Measurements from ENCODE around the gene WNT6. TPM values are rescaled to one million over a fixed set of nuclear protein-coding genes. Genes with fewer than 3 reads are reported as not detected.
A peak's percentile ranks its signal among the peaks of the same experiment; 100 is the strongest.

WNT6 gene
- total and polyA plus RNA-seq, 10 of the 15 experiments (the other 5 are each of a cell fraction or from before 2014, with no cell fraction given) = 0.11 to 0.44 (median 0.22) TPM; not detected in 5

GRCh38 chr2:218885981-218886947 is 26.7 kb downstream of the WNT6 start (continued):
- TF ChIP-seq KAT2A (conservative IDR thresholded peaks at IDR 0.05; ENCODE audit: control insufficient read depth, low read depth, low read length) (no peak), CREB1 (IDR thresholded peaks at IDR 0.05; ENCODE audit: low read depth) (no peak), POLR2A (IDR thresholded peaks at IDR 0.05; ENCODE audit: low read depth, low read length) (peak; percentile 55), TCF3 (IDR thresholded peaks at IDR 0.05; ENCODE audit: borderline replicate concordance, insufficient read depth, low read depth, low read length) (peak; percentile 87), NFXL1 (IDR thresholded peaks at IDR 0.05; ENCODE audit: borderline replicate concordance) (no peak), CBX3 (IDR thresholded peaks at IDR 0.05; ENCODE audit: borderline replicate concordance, low read depth) (no peak), MTA2 (IDR thresholded peaks at IDR 0.05; ENCODE audit: low read depth) (peak; percentile 66), TCF12 (IDR thresholded peaks at IDR 0.05; ENCODE audit: low read depth, low read length) (peak; percentile 91), IKZF2 (IDR thresholded peaks at IDR 0.05) (peak; percentile 94 to 95), HDGF (IDR thresholded peaks at IDR 0.05) (peak; percentile 90), EP300 (IDR thresholded peaks at IDR 0.05; ENCODE audit: borderline replicate concordance in 1 of 2, control insufficient read depth in 1 of 2, low read depth in 2 of 2, low read length in 2 of 2) (peak; percentile 84 to 90; a peak in 3 of 4 replicates), USF2 (IDR thresholded peaks at IDR 0.05; ENCODE audit: borderline replicate concordance, low read depth, low read length) (peak; percentile 4; the same call in 1 of the 2 replicates), DPF2 (IDR thresholded peaks at IDR 0.05) (peak; percentile 28; the same call in 1 of the 2 replicates), NR2F1 (conservative IDR thresholded peaks at IDR 0.05) (peak; percentile 45), TARDBP (IDR thresholded peaks at IDR 0.05; ENCODE audit: borderline replicate concordance) (0 out of 2 replicates have a peak, but pooled peaks have one; percentile 4), NKRF (conservative IDR thresholded peaks at IDR 0.05) (peak; percentile 66), CREM (IDR thresholded peaks at IDR 0.05; ENCODE audit: low read depth) (peak; percentile 64), ZNF24 (IDR thresholded peaks at IDR 0.05) (peak; percentile 31; the same call in 1 of the 2 replicates), RAD51 (IDR thresholded peaks at IDR 0.05) (peak; percentile 64), PBX3 (IDR thresholded peaks at IDR 0.05; ENCODE audit: insufficient replicate concordance, low read depth, low read length) (peak; percentile 9), JUNB (IDR thresholded peaks at IDR 0.05) (no peak), IRF4 (IDR thresholded peaks at IDR 0.05; ENCODE audit: low read depth, low read length) (peak; percentile 87), SKIL (IDR thresholded peaks at IDR 0.05; ENCODE audit: low read depth, poor library complexity, severe bottlenecking) (peak; percentile 77), ZNF274 (IDR thresholded peaks at IDR 0.05; ENCODE audit: insufficient read depth, insufficient read length) (no peak), STAT3 (IDR thresholded peaks at IDR 0.05; ENCODE audit: low read depth, low read length) (0 out of 2 replicates have a peak, but pooled peaks have one; percentile 71)
